Lower leg skin (tissue), 4 donors: ENCODE results near the gene FOXJ3. TPM values are rescaled to one million over a fixed set of nuclear protein-coding genes. Genes with fewer than 3 reads are reported as not detected.
A peak's percentile ranks its signal among the peaks of the same experiment; 100 is the strongest.

Experiments used
- DNase-seq, 2 donors: peaks; one replicate each; pipeline ENCODE4 v3.0.0-alpha.2; 2019; ENCODE audit warnings: low spot score in 2 of 2
- H3K4me3 ChIP-seq: fragments of 200-600 bp; sonication (generic); 2 replicates; pipeline ENCODE4 v1.5.1; 2017; ENCODE audit warnings: mild to moderate bottlenecking, low read depth; ENCODE audit not compliant: poor library complexity, severe bottlenecking
- POLR2A ChIP-seq, 2 donors: fragments of 450-650 bp; IDR thresholded peaks; one replicate each; pipeline ENCODE4 v1.6.1; 2016 to 2017; ENCODE audit warnings: antibody characterized with exemption in 2 of 2, mild to moderate bottlenecking in 1 of 2, moderate library complexity in 1 of 2
- WGBS, 2 donors: methylation state at CpG; one replicate each; pipeline ENCODE4 v1.1.5; 2018; 5-methylcytosine and 5-hydroxymethylcytosine counted together
- intact Hi-C: fragments of 100-400 bp; cut with DNase I; formaldehyde crosslinking; loops from one replicate; pipeline ENCODE4 v1.15.0; 2023; ENCODE audit warnings: low total_unique reads
- total RNA-seq, 4 donors: library from RNA; depleted of rRNA; stranded (reverse); fragments of >200 nt; gene quantifications; one replicate each; pipeline ENCODE4 v1.1.0, GENCODE V29; 2016
- TF ChIP-seq, protein P1 (sequence below), 3 donors: fragments of 450-650 bp; IDR thresholded peaks; one replicate each; pipeline ENCODE4 v1.5.1; 2016; ENCODE audit warnings: antibody characterized with exemption in 3 of 3, mild to moderate bottlenecking in 3 of 3, moderate library complexity in 2 of 3

FOXJ3 gene
- total RNA-seq, 4 donors from 2014 or later = 29.8 to 39.6 (median 35.9) TPM

DNA sequence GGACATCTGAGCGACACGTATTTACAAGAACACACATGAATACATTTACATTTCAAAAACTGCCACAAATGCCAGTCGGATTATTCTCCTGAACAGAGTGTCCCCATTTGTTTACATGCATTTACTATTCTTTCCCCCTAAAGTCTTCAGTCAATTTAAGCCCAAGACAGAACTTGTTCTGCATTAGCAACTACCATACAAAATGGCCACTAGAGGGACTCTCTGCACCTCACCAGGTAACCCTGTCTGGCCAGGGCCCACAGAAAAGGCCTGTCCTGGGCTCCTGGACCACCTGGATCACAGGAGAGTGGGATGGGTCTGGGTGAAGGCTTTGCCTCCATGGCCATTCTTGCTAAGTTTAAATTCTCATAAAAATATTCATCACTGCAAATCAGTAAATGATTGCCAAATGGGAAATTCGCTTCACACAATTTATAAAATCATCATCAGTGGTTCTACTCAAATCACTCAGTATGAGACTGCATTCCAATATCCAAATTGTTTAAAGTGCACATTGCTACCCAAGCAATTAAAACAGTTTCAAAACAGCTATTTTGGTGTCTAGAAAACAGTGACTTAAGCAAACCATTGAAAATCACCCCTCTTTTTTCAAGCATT lies 158.0 kb downstream of the FOXJ3 start:
- intact Hi-C loops = no loop called here
- no peak overlapping the region for H3K4me3 ChIP-seq
- 67 to 71% methylated on average over 4 of the region's 4 CpGs for WGBS, 2 donors
- TF ChIP-seq, protein P1, sequence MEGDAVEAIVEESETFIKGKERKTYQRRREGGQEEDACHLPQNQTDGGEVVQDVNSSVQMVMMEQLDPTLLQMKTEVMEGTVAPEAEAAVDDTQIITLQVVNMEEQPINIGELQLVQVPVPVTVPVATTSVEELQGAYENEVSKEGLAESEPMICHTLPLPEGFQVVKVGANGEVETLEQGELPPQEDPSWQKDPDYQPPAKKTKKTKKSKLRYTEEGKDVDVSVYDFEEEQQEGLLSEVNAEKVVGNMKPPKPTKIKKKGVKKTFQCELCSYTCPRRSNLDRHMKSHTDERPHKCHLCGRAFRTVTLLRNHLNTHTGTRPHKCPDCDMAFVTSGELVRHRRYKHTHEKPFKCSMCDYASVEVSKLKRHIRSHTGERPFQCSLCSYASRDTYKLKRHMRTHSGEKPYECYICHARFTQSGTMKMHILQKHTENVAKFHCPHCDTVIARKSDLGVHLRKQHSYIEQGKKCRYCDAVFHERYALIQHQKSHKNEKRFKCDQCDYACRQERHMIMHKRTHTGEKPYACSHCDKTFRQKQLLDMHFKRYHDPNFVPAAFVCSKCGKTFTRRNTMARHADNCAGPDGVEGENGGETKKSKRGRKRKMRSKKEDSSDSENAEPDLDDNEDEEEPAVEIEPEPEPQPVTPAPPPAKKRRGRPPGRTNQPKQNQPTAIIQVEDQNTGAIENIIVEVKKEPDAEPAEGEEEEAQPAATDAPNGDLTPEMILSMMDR (IDR thresholded peaks at IDR 0.05) = no peak
- no peak for DNase-seq

- intact Hi-C loops = no loop called here
Observed at GRCh38 chr1:42175314-42176054, 159.6 kb downstream of the FOXJ3 start.

DNA sequence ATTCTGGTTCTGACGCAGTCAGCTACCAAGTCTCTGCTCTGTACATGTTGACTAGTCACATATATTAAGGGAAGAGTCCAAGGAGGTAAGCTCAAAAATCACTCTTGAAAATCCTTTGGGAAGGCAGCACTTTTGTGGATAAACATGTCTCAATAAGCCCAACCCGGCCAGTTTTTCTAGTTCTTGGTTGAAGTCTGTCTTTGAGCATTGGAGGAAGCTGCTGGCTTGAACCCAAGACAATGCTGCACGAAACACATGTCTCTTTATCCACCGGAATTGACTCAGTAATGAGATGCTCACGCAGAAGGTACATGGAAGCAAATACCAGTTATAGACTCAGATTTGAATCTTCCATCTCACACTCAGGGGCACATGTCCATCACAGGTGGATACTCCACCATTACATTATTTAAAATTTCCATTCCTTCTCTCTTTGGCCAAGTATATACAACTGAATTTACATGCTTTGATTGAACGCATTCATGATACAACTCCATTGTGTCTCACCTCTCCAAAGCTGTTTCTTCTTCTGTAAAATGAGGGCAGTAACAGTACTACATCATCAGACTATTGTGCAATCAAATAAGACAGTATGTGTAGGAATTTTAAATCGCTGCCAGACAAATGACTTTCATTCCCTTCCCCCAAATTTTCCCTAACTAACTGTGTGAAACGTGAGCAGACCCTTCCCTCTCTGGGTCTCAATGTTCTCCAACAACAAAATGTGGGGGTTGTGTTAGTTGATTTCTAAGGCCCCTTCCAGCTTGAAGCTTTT lies 160.9 kb downstream of the FOXJ3 start:
- peak; percentile 83 to 89 for DNase-seq
- TF ChIP-seq, protein P1 (IDR thresholded peaks at IDR 0.05) = no peak
- no peak for TF ChIP-seq POLR2A (IDR thresholded peaks at IDR 0.05)
- no peak overlapping the region for H3K4me3 ChIP-seq
- intact Hi-C loops = loop anchor here (2.0 kb wide), 1 partner anchor 27 kb away; no protein-coding TSS in a partner anchor
- 29 to 39% methylated on average over 8 of the region's 8 CpGs for WGBS, 2 donors

More at GRCh38 chr1:42175314-42176054, 159.6 kb downstream of the FOXJ3 start:
- H3K4me3 ChIP-seq = no peak overlapping the region
- 66 to 87% methylated on average over 7 of the region's 7 CpGs for whole genome bisulfite sequencing, 2 donors
- no peak for TF ChIP-seq POLR2A (IDR thresholded peaks at IDR 0.05)
- TF ChIP-seq, protein P1 (IDR thresholded peaks at IDR 0.05) = no peak
- peak in 1 of 2 donors; percentile 8 for DNase-seq

DNA sequence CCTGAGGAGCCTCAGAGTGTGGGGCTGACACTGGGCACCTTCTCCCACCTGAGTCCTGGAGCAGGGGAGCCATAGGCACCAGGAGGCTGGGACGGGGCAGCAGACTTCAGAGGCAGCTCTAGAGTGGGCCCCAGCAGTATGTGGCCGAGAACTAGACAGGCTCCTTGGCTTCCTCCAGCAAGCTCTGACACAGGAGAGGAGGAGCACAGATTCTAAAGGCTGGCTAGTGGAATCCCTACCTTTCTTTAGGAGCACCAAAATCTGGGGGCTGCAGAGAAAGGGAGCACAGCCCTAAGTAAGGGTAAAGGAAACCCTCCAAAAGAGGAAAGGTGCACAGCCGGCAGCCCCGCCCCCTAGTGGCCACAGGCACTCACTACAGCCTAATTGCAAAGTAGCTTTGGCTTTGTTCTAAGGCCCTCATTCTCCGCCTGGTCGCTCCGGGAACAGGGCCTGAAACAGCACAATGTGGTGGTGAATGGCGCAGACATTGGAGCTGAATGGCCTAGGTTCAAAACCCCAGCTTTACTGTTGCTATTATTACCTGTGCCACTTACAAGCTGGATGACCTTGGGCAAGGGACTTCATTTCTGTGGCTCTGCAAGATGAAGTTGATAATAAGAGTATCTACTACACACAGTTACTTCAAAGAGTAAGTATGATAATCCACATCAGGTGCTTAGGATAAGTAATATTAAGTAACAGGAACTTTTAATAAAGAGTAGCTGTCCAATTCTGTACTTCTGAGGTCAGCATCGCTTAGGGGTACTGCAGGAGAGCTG lies 161.7 kb downstream of the FOXJ3 start:
- 17 to 22% methylated on average over 9 of the region's 9 CpGs for WGBS, 2 donors
- TF ChIP-seq POLR2A (IDR thresholded peaks at IDR 0.05) = no peak
- TF ChIP-seq, protein P1 (IDR thresholded peaks at IDR 0.05) = peak in 2 of 3 donors; percentile 22 to 86
- intact Hi-C loops = loop anchor here (2.0 kb wide), 1 partner anchor 27 kb away; no protein-coding TSS in a partner anchor
- DNase-seq = peak; percentile 40 to 94
- no peak overlapping the region for H3K4me3 ChIP-seq
